Suprapubic skin (tissue), 4 donors: ENCODE results near the gene ACTL6A.

Source experiments
- CTCF ChIP-seq, 2 donors: fragments of 200-600 bp in 1 of 2; fragments of 450-650 bp in 1 of 2; sonication (generic) in 1 of 2; IDR thresholded peaks; one replicate each; pipeline ENCODE4 v1.5.1; 2016 to 2019; ENCODE audit warnings: antibody characterized with exemption in 2 of 2, mild to moderate bottlenecking in 1 of 2, moderate library complexity in 1 of 2
- EP300 ChIP-seq: sonication (generic); formaldehyde crosslinking; IDR thresholded peaks from one replicate; pipeline ENCODE4 v1.6.1; 2017; ENCODE audit warnings: antibody characterized with exemption
- POLR2A ChIP-seq, 2 donors: fragments of 450-650 bp; IDR thresholded peaks; one replicate each; pipeline ENCODE4 v1.6.1; 2017; ENCODE audit warnings: antibody characterized with exemption in 2 of 2, mild to moderate bottlenecking in 2 of 2, moderate library complexity in 2 of 2
- POLR2AphosphoS5 ChIP-seq, 3 donors: sonication (generic); formaldehyde crosslinking; IDR thresholded peaks; one replicate each; pipeline ENCODE4 v1.6.1; 2017; ENCODE audit warnings: antibody characterized with exemption in 3 of 3

- no peak for TF ChIP-seq CTCF (IDR thresholded peaks at IDR 0.05)
- no peak for TF ChIP-seq POLR2AphosphoS5 (IDR thresholded peaks at IDR 0.05)
- no peak for TF ChIP-seq POLR2A (IDR thresholded peaks at IDR 0.05)
- no peak for TF ChIP-seq EP300
Observed at GRCh38 chr3:179533274-179533673, 29.5 kb upstream of the ACTL6A start.
